ENCODE results near the gene KDM7A.

Gene KDM7A

GRCh38 chr7:140050100-140050499, 126.7 kb downstream of the KDM7A start:
- DNase-seq, result no peak

- no peak for DNase-seq
These were observed 127.3 kb downstream of the KDM7A start for GRCh38 chr7:140049339-140050024.

GRCh38 chr7:140048989-140049338, 127.8 kb downstream of the KDM7A start:
- DNase-seq, result no peak

- DNase-seq, result no peak
These were observed 128.6 kb downstream of the KDM7A start for GRCh38 chr7:140048138-140048537.

- DNase-seq, result no peak
These were observed 129.6 kb downstream of the KDM7A start for GRCh38 chr7:140047197-140047596.

- no peak for DNase-seq
These were observed 131.1 kb downstream of the KDM7A start for GRCh38 chr7:140045697-140046096.

GRCh38 chr7:140044251-140044650, 132.5 kb downstream of the KDM7A start:
- DNase-seq, result no peak

- DNase-seq, result no peak
These were observed 134.5 kb downstream of the KDM7A start for GRCh38 chr7:140042386-140042670.

- DNase-seq, result no peak
These were observed 135.0 kb downstream of the KDM7A start for GRCh38 chr7:140041659-140042385.

- no peak for DNase-seq
These were observed 136.9 kb downstream of the KDM7A start for GRCh38 chr7:140039896-140040295.

- DNase-seq, result no peak
These were observed 137.7 kb downstream of the KDM7A start for GRCh38 chr7:140039066-140039465.

GRCh38 chr7:140036224-140036962, 140.4 kb downstream of the KDM7A start:
- no peak for DNase-seq

- DNase-seq, result no peak
These were observed 141.2 kb downstream of the KDM7A start for GRCh38 chr7:140035400-140036223.

Data from NCI-H1436 (cell line).